ENCODE data around the gene LAD1.

The LAD1 gene

GRCh38 chr1:201434266-201434665 is 35.1 kb upstream of the LAD1 start:
- no peak overlapping the region for H3K27ac ChIP-seq
- TF ChIP-seq CTCF (IDR thresholded peaks at IDR 0.05), result no peak
- no peak for TF ChIP-seq ZFX (IDR thresholded peaks at IDR 0.05; ENCODE audit: borderline replicate concordance)

DNA sequence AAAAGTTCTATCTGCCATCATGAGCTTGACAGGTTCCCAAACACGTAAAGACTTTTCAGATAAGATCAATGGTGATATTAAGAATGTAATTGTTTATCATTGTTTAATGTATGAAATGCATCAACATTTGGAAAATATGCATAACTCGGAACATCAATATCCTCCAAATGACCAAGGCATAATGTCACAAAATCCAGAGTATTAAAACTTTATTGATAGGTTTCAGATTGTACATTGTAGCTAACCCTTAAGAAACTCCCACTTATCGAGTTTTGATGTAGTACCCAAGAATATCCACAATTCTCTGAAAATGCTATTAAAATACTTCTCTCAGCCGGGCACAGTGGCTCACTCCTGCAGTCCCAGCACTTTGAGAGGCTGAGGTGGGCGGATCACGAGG is 34.5 kb upstream of the LAD1 start:
- TF ChIP-seq CTCF (IDR thresholded peaks at IDR 0.05) (no peak), ZFX (IDR thresholded peaks at IDR 0.05; ENCODE audit: borderline replicate concordance) (no peak)
- H3K27ac ChIP-seq, result no peak overlapping the region

GRCh38 chr1:201430776-201431175 is 31.7 kb upstream of the LAD1 start:
- no peak overlapping the region for H3K27ac ChIP-seq
- TF ChIP-seq ZFX (IDR thresholded peaks at IDR 0.05; ENCODE audit: borderline replicate concordance), result no peak
- TF ChIP-seq CTCF (IDR thresholded peaks at IDR 0.05), result no peak

- no peak overlapping the region for H3K27ac ChIP-seq
- no peak for TF ChIP-seq CTCF (IDR thresholded peaks at IDR 0.05)
- TF ChIP-seq ZFX (IDR thresholded peaks at IDR 0.05; ENCODE audit: borderline replicate concordance), result no peak
Observed at GRCh38 chr1:201429736-201430501, 30.8 kb upstream of the LAD1 start.

- H3K27ac ChIP-seq, result no peak overlapping the region
Observed at GRCh38 chr1:201427963-201428362, 28.8 kb upstream of the LAD1 start.

GRCh38 chr1:201426479-201427310 is 27.6 kb upstream of the LAD1 start:
- TF ChIP-seq CTCF (IDR thresholded peaks at IDR 0.05), result no peak
- TF ChIP-seq ZFX (IDR thresholded peaks at IDR 0.05; ENCODE audit: borderline replicate concordance), result no peak
- H3K27ac ChIP-seq, result no peak overlapping the region

More at GRCh38 chr1:201427963-201428362, 28.8 kb upstream of the LAD1 start:
- TF ChIP-seq ZFX (IDR thresholded peaks at IDR 0.05; ENCODE audit: borderline replicate concordance), result no peak
- no peak for TF ChIP-seq CTCF (IDR thresholded peaks at IDR 0.05)

DNA sequence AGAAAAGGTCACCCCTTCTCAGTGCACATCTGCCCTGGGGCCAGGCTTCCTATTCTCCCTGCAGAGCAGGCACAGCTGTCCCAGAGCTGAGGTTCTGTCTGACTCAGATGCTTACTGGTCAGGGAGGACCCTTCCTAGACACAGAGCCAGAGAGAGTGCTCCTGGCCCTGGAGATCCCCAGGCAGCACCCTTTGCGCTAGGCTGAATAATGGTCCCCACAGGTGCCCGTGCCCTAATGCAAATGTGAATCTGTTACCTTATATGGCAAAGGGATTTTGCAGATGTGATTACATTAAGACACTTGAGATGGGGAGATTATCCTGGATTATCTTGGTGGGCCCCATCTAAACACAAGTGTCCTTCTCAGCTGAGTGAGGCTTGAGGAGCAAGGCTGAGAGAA is 25.0 kb upstream of the LAD1 start:
- no peak overlapping the region for H3K27ac ChIP-seq
- TF ChIP-seq CTCF (IDR thresholded peaks at IDR 0.05), result no peak
- TF ChIP-seq ZFX (IDR thresholded peaks at IDR 0.05; ENCODE audit: borderline replicate concordance), result no peak

Data from 22Rv1 (cell line).